VCaP (cell line): Measurements from ENCODE around the gene KLF1.

Experiments used
- H3K27ac ChIP-seq: fragments of 450-650 bp; 2 replicates; pipeline ENCODE4 v1.5.1; 2017
- TF ChIP-seq, protein P1 (sequence below): fragments of 450-650 bp; conservative IDR thresholded peaks from 2 replicates; pipeline ENCODE4 v1.5.1; 2017; ENCODE audit warnings: mild to moderate bottlenecking, moderate library complexity

KLF1 gene

DNA sequence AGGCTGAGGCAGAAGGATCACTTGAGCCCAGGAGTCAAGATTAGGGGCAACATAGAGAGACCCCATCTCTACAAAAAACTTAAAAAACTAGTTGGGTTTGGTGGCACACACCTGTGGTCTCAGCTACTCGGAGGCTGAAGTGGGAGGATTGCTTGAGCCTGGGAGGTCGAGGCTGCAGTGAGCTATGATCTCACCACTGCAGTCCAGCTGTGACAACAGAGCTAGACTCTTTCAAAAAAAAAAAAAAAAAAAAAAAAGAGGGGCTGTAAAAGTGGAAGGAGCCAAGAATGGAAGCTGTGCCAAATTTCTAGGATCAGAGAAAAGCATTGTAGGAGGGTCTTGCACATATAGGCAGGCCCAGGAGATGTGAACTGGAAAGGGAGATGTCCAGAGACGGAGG is 15.3 kb downstream of the KLF1 start:
- no peak overlapping the region for H3K27ac ChIP-seq
- TF ChIP-seq, protein P1, sequence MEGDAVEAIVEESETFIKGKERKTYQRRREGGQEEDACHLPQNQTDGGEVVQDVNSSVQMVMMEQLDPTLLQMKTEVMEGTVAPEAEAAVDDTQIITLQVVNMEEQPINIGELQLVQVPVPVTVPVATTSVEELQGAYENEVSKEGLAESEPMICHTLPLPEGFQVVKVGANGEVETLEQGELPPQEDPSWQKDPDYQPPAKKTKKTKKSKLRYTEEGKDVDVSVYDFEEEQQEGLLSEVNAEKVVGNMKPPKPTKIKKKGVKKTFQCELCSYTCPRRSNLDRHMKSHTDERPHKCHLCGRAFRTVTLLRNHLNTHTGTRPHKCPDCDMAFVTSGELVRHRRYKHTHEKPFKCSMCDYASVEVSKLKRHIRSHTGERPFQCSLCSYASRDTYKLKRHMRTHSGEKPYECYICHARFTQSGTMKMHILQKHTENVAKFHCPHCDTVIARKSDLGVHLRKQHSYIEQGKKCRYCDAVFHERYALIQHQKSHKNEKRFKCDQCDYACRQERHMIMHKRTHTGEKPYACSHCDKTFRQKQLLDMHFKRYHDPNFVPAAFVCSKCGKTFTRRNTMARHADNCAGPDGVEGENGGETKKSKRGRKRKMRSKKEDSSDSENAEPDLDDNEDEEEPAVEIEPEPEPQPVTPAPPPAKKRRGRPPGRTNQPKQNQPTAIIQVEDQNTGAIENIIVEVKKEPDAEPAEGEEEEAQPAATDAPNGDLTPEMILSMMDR = no peak

DNA sequence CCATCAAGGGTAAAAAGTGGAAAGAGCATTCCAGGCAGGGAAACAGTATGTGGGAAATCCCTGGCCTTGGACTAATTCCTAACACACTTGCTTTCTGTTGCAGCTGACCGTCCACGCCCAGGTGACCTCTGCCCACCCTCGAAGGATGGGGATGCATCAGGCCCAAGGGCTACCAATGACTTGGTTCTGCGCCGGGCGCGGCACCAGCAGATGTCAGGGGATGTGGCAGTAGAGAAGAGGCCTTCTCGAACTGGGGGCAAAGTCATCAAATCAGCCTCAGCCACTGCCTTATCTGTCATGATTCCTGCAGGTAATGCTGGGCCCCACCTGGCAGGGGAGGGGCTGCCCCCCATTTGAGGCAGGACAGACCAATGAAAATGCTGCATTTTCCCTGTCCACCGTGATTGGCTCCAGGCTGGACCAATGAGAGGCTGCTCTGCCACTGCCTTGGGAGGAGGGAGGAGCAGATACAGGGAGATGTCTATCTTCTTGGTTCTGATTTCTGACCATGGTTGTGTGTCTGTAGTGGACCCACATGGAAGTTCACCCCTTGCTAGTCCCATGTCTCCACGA is 18.4 kb downstream of the KLF1 start:
- TF ChIP-seq, protein P1 = no peak
- H3K27ac ChIP-seq = no peak overlapping the region

DNA sequence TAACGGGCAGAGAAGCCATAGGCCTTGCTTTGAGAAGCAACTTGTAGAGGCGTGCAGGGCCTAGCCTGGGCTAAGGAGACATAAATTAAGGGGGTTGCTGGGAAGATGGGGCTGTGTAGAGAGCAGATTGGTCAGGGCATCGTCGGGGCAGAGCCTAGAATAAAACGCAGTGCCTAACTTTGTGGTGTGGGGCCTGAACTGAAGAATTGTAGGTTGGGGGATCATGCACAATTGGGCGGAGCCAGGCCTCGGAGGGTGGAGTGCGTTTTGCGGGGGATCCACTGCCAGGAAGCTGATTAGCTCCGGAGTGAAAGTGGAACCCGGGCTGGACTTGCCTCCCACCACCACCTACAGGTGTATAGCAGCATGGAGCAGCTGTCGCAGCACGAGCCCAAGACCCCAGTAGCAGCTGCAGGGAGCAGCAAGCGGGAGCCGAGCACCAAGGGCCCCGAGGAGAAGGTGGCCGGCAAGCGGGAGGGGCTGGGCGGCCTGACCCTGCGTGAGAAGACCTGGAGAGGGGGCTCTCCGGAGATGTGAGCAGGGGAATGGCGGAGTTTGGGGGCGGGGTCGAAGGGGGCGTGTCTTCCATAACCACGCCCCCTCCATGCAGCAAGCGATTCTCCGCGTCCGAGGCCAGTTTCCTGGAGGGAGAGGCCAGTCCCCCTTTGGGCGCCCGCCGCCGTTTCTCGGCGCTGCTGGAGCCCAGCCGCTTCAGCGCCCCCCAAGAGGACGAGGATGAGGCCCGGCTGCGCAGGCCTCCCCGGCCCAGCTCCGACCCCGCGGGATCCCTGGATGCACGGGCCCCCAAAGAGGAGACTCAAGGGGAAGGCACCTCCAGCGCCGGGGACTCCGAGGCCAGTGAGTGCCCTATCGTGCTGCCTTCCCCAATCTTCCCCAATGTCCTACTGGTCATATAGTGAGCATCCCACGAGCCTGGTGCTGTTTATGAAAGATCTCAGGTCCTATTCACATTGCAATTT is 19.6 kb downstream of the KLF1 start:
- no peak overlapping the region for H3K27ac ChIP-seq
- TF ChIP-seq, protein P1 = no peak

DNA sequence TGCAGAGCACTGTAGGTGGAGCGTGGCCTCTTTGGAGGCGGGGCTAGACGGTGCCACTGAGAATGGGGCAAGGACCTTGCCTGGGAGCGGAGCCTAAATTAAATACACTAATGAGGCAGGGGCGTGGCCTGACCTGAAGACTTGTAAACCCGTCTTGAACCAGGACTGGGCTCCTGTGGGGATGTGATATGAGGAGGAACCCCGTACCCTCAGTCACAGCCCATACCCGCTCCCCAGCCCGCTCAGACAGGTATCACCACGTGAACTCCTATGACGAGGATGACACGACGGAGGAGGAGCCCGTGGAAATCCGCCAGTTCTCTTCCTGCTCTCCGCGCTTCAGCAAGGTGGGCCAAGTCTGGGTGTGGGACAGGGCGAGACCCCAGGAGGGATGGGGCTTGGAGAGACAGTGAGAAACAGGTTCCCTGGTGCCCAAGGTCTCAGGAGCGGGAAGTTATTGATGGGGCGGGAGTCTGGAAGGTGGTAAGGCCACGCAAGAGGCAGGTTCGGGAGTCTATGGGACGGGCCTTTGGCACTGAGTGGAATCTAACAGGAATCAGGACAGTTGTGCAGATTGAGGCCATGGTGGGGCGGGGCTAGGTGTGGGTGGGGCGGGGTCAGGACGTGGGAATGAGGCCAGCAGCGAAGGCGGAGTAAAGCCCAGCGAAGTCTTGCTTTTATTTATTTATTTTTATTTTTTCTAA is 20.4 kb downstream of the KLF1 start:
- TF ChIP-seq, protein P1 = no peak
- H3K27ac ChIP-seq = no peak overlapping the region

DNA sequence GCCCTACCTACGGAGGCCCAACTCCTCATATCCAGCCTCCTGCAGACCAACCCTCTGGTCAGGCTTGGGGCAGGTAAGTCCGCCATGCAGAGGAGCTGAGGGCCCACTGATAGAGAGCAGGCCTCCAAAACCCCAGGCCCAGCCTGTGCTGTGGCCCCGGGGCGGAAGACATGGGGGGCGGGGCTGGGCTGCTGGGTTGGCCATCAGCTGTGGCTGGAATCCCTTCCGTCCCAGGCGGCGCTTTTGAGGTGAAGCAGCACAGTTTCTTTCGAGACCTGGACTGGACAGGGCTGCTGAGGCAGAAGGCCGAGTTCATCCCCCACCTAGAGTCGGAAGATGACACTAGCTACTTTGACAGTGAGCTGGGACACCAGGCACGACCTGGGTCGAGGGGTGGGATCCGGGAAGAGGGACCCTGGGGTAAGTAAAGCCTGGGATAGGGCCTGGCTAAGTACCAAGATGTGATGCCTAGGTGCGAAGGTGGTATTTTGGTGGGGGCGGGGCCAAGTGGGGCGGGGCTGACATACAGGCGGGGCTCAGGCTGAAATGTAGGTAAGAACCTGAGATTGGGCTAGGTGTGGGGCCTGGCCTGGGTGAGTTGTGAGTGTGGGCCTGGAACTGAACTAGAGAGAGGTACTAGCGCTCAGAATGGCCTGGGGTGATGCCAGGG is 21.1 kb downstream of the KLF1 start:
- TF ChIP-seq, protein P1 = no peak
- H3K27ac ChIP-seq = no peak overlapping the region

DNA sequence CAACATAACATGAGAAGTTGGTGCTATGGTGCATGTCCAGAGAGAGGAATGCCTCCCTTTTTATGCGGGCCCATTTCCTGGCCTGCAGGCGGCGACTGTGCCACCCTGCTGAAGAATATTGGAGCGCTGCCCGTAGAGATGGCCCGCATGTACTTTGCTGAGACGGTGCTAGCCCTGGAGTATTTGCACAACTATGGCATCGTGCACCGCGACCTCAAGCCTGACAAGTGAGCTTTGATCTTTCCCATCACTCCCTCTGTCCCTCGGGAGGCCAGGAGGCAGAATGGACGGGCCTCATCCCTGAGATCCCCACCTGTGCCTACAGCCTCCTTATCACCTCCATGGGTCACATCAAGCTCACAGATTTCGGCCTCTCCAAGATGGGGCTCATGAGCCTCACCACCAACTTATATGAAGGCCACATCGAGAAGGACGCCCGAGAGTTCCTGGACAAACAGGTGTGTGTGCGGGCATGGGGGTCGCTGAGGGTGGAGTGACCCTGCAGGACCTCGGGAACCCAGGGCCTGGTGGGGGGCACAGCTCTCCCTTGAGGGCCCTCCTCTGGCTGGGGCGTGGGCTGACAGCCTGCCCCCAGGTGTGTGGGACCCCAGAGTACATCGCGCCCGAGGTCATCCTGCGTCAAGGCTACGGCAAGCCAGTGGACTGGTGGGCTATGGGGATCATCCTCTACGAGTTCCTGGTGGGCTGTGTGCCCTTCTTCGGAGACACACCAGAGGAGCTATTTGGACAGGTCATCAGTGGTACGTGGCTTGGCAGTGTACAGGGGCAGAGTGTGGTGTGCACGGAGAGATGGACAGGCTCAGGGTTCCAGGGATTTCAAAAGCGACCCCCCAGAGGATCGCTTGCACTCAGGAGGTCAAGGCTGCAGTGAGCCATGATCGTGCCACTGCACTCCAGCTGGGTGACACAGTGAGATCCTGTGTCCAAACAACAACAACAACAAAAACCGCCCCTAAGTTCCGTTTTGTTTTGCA is 22.0 kb downstream of the KLF1 start:
- TF ChIP-seq, protein P1 = no peak

More for the DNA sequence above, 22.0 kb downstream of the KLF1 start:
- H3K27ac ChIP-seq = no peak overlapping the region
